ENCODE data around the gene FAM9C.
"Not testable (repeated sequence)": the region's sequence is repeated elsewhere in the genome, so short reads cannot be mapped to it uniquely, and the experiment has no call there.

FAM9C gene

GRCh38 chrX:13083755-13084326 lies 39.4 kb upstream of the FAM9C start:
- Mint-ChIP-seq H3K27ac (peak overlapping the region; percentile 32 to 94), H3K4me1 (ENCODE audit: low read depth in 2 of 2) (peaks cover 52 to 73% of the 10 kb centered on the region in 2 donors), H3K4me3 (peak overlapping the region; percentile 15 to 44), H3K36me3 (ENCODE audit: insufficient read depth) (peaks cover 23% of the 10 kb centered on the region)
- not testable (repeated sequence) for DNase-seq; ATAC-seq (replicated peaks); H3K27me3 Mint-ChIP-seq; H3K9me3 Mint-ChIP-seq

GRCh38 chrX:13082206-13083065 lies 38.0 kb upstream of the FAM9C start:
- ATAC-seq (replicated peaks) (peak; percentile 53), DNase-seq (peak in 2 of 3 experiments; percentile 4 to 16)
- Mint-ChIP-seq H3K36me3 (ENCODE audit: insufficient read depth) (peaks cover 18% of the 10 kb centered on the region), H3K4me3 (peak overlapping the region; percentile 35 to 67), H3K4me1 (ENCODE audit: low read depth in 2 of 2) (peaks cover 48 to 69% of the 10 kb centered on the region in 2 donors), H3K27ac (peak overlapping the region; percentile 88 to 94), H3K27me3 (no peaks in the 10 kb centered on the region), H3K9me3 (no peaks in the 10 kb centered on the region)

- peak; percentile 46 for ATAC-seq (replicated peaks)
- DNase-seq: no peak
- Mint-ChIP-seq H3K4me3 (peak overlapping the region; percentile 35 to 67), H3K27ac (peak overlapping the region; percentile 88 to 94), H3K27me3 (no peaks in the 10 kb centered on the region), H3K9me3 (no peaks in the 10 kb centered on the region), H3K4me1 (ENCODE audit: low read depth in 2 of 2) (peaks cover 40 to 63% of the 10 kb centered on the region in 2 donors), H3K36me3 (ENCODE audit: insufficient read depth) (peaks cover 9% of the 10 kb centered on the region)
Observed at GRCh38 chrX:13081395-13082205, 37.2 kb upstream of the FAM9C start.

- H3K4me3 Mint-ChIP-seq: peak overlapping the region; percentile 35 to 67
- peaks cover 38 to 51% of the 10 kb centered on the region in 2 donors for H3K4me1 Mint-ChIP-seq (ENCODE audit: low read depth in 2 of 2)
- no peaks in the 10 kb centered on the region for H3K27me3 Mint-ChIP-seq
- peaks cover under 1% of the 10 kb centered on the region for H3K36me3 Mint-ChIP-seq (ENCODE audit: insufficient read depth)
- no peak for DNase-seq
- ATAC-seq (replicated peaks): no peak
- H3K27ac Mint-ChIP-seq: peak overlapping the region; percentile 88 to 94
- H3K9me3 Mint-ChIP-seq: no peaks in the 10 kb centered on the region
Observed at GRCh38 chrX:13080128-13080795, 35.8 kb upstream of the FAM9C start.

- Mint-ChIP-seq H3K9me3 (no peaks in the 10 kb centered on the region), H3K27me3 (no peaks in the 10 kb centered on the region), H3K36me3 (ENCODE audit: insufficient read depth) (no peaks in the 10 kb centered on the region), H3K4me3 (peak overlapping the region; percentile 60 to 67), H3K27ac (peak overlapping the region in 1 of 2 donors; percentile 88), H3K4me1 (ENCODE audit: low read depth in 2 of 2) (peaks cover 40 to 47% of the 10 kb centered on the region in 2 donors)
- no peak for DNase-seq
- no peak for ATAC-seq (replicated peaks)
Observed at GRCh38 chrX:13078739-13079444, 34.5 kb upstream of the FAM9C start.

GRCh38 chrX:13077168-13077567 lies 32.7 kb upstream of the FAM9C start:
- no peak for DNase-seq
- H3K27me3 Mint-ChIP-seq: no peaks in the 10 kb centered on the region
- H3K36me3 Mint-ChIP-seq (ENCODE audit: insufficient read depth): no peaks in the 10 kb centered on the region
- H3K4me1 Mint-ChIP-seq (ENCODE audit: low read depth in 2 of 2): peaks cover 29 to 31% of the 10 kb centered on the region in 2 donors
- ATAC-seq (replicated peaks): no peak
- peak overlapping the region; percentile 5 to 44 for H3K4me3 Mint-ChIP-seq
- no peaks in the 10 kb centered on the region for H3K9me3 Mint-ChIP-seq
- H3K27ac Mint-ChIP-seq: peak overlapping the region; percentile 84 to 86

GRCh38 chrX:13076176-13076961 lies 31.9 kb upstream of the FAM9C start:
- Mint-ChIP-seq H3K4me3 (peak overlapping the region; percentile 5 to 44), H3K36me3 (ENCODE audit: insufficient read depth) (no peaks in the 10 kb centered on the region), H3K27me3 (no peaks in the 10 kb centered on the region), H3K27ac (peak overlapping the region; percentile 82 to 86), H3K4me1 (ENCODE audit: low read depth in 2 of 2) (peaks cover 25 to 26% of the 10 kb centered on the region in 2 donors), H3K9me3 (no peaks in the 10 kb centered on the region)
- no peak for ATAC-seq (replicated peaks)
- DNase-seq: no peak

GRCh38 chrX:13074297-13075262 lies 30.2 kb upstream of the FAM9C start:
- H3K9me3 Mint-ChIP-seq: no peaks in the 10 kb centered on the region
- peak overlapping the region in 1 of 2 donors; percentile 47 for H3K4me3 Mint-ChIP-seq
- DNase-seq (no peak), ATAC-seq (replicated peaks) (peak; percentile 82)
- no peaks in the 10 kb centered on the region for H3K36me3 Mint-ChIP-seq (ENCODE audit: insufficient read depth)
- H3K27me3 Mint-ChIP-seq: no peaks in the 10 kb centered on the region
- H3K27ac Mint-ChIP-seq: peak overlapping the region; percentile 74 to 85
- H3K4me1 Mint-ChIP-seq (ENCODE audit: low read depth in 2 of 2): peaks cover 13 to 14% of the 10 kb centered on the region in 2 donors

- Mint-ChIP-seq H3K27ac (no peak overlapping the region), H3K4me3 (no peak overlapping the region), H3K9me3 (no peaks in the 10 kb centered on the region), H3K4me1 (ENCODE audit: low read depth in 2 of 2) (peaks cover 0 to 11% of the 10 kb centered on the region in 2 donors), H3K27me3 (no peaks in the 10 kb centered on the region), H3K36me3 (ENCODE audit: insufficient read depth) (no peaks in the 10 kb centered on the region)
- ATAC-seq (replicated peaks): no peak
- DNase-seq: no peak
Observed at GRCh38 chrX:13069771-13070416, 25.5 kb upstream of the FAM9C start.

GRCh38 chrX:13068651-13069050 lies 24.2 kb upstream of the FAM9C start:
- no peaks in the 10 kb centered on the region for H3K27me3 Mint-ChIP-seq
- H3K4me3 Mint-ChIP-seq: no peak overlapping the region
- ATAC-seq (replicated peaks): no peak
- no peak overlapping the region for H3K27ac Mint-ChIP-seq
- DNase-seq: no peak
- peaks cover 0 to 6% of the 10 kb centered on the region in 2 donors for H3K4me1 Mint-ChIP-seq (ENCODE audit: low read depth in 2 of 2)
- no peaks in the 10 kb centered on the region for H3K9me3 Mint-ChIP-seq
- H3K36me3 Mint-ChIP-seq (ENCODE audit: insufficient read depth): no peaks in the 10 kb centered on the region

- no peaks in the 10 kb centered on the region for H3K36me3 Mint-ChIP-seq (ENCODE audit: insufficient read depth)
- H3K4me3 Mint-ChIP-seq: no peak overlapping the region
- H3K27ac Mint-ChIP-seq: no peak overlapping the region
- peaks cover 0 to 6% of the 10 kb centered on the region in 2 donors for H3K4me1 Mint-ChIP-seq (ENCODE audit: low read depth in 2 of 2)
- H3K27me3 Mint-ChIP-seq: no peaks in the 10 kb centered on the region
- DNase-seq: no peak
- ATAC-seq (replicated peaks): no peak
- H3K9me3 Mint-ChIP-seq: no peaks in the 10 kb centered on the region
Observed at GRCh38 chrX:13067773-13068172, 23.4 kb upstream of the FAM9C start.

Data from effector memory CD8-positive, alpha-beta T cell (primary cell).